B cell (primary cell): ENCODE measurements around the gene SRC.

Experiments used
- CTCF ChIP-seq: fragments of 200-600 bp; IDR thresholded peaks from one replicate; pipeline ENCODE4 v1.8.0; 2022; ENCODE audit warnings: antibody characterized with exemption, mild to moderate bottlenecking
- EZH2 ChIP-seq: IDR thresholded peaks from 2 replicates; pipeline ENCODE4 v1.6.1; 2012; ENCODE audit warnings: borderline replicate concordance, low read depth, mild to moderate bottlenecking, moderate library complexity, low read length; ENCODE audit not compliant: insufficient read depth, poor library complexity, severe bottlenecking

- TF ChIP-seq CTCF (no peak), EZH2 (no peak)
Observed at GRCh38 chr20:37339208-37339607, 6.7 kb upstream of the SRC start.
